COLO829 (cell line): ENCODE data around the gene ITPR2.
"Not testable (repeated sequence)": the region's sequence is repeated elsewhere in the genome, so short reads cannot be mapped to it uniquely, and the experiment has no call there.

Experiments used
- DNase-seq: peaks from one replicate; pipeline ENCODE4 v3.0.0; 2012; ENCODE audit warnings: low spot score

Gene ITPR2

DNA sequence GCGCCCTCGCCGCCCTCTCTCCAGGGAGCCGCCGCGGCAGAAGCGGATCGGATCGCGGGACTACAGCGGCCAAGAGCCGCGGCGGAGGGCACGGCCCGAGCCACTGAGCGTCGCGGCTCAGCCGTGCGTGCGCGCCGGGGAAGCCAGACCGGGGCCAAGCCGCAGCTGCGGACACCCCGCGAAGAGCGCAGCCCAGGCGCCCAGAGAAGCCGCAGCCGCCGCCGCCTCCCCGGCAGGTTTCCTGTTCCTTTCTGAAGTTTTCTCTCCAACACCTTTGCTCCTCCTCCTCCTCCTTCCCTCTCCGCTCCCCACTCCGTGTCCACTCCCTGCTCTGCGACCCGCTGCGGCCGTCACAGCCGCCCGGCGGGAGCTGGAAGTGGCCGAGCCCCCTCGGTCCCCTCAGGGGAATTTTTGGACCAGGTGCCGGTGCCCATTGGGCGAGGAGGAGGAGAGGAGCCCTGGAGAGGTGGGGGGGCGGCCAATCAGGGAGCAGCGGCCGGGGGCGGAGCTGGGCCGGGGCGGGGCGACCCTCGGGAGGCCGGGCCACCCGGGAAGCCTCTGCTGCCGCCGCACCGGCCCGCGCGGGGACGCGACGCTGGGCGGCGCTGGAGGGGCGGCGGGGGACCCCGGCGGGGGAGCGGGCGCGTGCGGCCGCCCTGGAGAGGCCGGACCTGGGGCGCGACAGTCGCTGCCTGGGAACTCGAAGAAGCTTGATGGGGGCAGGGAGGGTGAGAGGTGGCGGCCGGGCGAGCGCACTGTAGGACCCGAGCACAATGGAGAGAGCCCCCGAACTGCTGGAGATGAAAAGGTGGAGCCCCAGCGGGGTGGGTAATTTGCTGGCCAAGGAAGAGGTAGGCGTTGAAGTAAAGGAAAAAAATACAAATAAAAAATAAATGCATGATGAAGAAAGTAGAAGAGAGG lies at the start of gene ITPR2:
ITPR2 (minus strand) TSS at position 373 of the 921 bp plus-strand sequence. CDS start 413 bp downstream, outside the sequence.
- peak; percentile 84 for DNase-seq

DNA sequence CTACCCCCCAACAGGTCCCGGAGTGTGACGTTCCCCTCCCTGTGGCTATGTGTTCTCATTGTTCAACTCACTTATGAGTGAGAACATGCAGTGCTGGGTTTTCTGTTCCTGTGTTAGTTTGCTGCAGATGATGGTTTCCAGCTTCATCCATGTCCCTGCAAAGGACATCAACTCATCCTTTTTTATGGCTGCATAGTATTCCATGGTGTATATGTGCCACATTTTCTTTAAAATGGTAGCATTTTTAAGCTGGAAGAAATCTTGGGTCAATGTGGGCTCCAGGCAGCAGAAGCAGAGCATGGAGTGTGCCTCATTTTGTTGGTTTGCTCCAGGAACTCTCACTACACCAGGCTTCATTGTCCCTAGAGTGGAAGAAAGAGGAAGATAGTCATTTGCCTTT lies 47.6 kb upstream of the ITPR2 start:
- DNase-seq = no peak

DNA sequence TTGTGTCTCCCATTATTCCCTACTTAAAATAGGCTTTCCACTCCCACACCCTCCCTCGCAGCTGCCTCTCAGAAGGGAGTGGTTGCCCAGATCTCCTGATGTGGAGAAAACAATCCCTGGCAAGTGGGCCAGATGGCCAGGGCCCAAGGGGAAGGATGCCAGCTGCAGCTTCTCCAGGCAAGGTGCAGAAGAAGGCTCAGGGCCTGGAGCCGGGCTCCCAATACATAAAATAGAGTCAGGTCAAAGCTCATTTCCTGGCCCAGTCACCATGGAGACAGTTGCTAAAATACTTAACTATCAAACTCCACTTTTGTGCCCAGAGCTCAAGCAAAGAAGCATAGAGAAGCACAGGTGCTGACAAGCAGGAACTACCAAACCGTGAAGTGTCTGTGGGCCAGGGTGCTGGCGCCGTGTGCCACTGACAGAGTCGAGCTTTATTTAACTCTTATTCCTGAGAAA lies 45.7 kb upstream of the ITPR2 start:
- DNase-seq = peak; percentile 14

DNA sequence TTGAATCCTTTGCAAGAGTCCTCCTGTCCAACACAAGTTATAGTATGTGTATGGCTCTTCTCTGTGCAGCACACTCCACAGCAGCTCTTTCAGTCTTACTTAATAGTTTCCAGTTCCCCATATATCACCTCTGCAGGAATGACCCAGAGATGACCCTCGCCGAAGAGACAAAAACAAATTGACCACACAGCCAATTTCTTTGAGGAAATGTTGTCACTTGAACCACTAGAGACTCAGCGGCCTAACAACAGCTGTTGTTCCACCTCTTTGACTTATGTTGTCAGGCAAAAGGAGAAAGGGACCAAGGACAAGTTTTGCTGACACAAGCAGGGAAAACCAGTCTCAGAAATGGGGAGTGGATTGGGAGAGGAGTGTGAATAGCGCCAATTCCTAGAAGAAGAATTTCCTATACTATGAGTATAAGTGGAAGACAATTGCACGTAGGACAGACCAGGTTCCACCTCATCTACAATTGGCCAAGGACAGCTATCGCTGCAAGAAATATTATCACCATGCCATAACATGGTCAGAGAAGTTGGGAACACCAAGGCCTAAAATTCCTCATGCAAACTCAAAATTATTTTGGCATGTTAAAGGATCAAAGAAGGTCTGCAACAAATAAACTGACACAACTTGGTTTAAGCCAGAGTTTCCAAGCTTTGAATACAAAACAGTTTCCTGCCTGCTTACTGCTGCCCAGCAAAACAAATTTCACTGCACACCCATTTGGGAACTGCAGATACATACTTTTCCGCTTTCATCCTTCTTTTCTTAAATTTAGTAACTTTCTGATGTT lies 41.7 kb upstream of the ITPR2 start:
- no peak for DNase-seq

DNA sequence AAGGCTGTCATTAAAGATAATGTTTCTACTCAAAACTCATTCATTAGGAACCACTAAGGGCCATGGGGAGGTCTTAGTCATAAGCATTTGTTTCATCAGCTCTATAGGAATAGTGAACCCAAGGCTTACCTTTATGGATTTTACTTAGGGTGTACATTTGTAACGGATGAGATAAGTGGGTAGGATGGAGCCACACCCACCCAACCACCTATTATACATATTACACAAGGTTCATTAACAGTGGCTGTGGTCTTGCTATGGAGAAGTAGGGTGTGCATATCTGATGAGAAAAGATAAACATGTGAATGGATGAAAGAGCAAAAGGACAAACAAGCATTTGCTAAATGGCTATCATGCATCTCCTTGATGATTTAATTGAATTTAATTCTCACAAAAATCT lies 39.6 kb upstream of the ITPR2 start:
- no peak for DNase-seq

DNA sequence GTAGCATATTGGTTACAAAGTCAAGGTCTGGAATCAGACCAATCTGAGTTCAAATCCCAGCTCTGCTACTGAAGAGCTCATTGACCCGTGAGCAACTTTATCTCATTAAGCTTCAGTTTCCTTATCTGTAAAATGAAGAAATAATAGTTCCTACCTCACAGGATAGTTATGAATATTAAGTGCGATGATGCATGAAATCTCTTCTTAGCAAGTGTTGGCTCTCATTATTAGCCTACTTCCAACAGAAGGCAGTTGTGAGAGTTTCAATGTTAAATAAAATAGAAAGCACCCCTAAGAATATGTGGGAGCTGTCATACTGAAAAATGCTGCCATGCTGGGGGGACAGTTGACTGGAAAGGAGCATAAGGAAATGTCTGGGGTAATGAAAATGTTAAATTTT lies 39.0 kb upstream of the ITPR2 start:
- no peak for DNase-seq

DNA sequence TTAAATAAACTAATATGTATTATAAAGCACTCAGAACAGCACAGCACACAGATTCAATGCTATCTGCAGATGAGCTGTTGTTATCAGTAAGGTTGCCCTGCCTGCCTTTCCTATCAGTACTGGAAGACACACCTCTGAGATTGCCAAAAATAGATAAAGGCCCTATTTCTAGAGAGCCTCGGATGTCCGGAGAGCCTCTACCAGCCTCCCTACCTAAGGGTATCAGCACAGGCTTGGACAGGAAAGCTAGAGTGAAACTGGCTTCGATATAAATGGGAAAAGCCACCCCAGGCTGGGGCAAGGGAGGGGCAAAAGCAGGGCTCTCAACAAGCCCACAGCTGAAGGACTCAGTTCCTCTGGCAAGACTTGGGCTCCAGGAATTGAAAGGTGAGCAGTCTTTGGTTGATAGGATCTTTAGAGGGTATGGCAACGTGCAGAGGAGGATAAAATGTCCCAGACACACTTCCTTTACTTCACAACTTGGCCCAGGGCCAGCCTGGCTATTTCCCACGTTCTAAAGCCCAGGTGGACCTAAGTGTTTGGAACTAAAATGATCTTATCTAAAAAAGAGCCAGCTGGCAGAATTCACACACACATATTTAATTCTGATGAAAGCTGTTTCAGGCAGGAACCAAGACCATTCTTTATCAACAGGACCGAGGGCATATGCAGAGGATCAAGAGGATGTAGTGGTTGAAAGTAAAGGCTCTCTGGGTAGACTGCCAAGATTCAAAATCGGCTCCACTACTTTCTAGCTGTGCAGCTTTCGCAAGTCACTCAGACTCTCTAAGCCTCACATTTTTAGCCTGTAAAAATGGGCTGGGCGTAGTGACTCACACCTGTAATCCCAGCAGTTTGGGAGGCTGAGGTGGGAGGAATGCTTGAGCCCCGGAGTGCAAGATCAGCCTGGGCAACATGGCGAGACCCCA lies 37.8 kb upstream of the ITPR2 start:
- no peak for DNase-seq

DNA sequence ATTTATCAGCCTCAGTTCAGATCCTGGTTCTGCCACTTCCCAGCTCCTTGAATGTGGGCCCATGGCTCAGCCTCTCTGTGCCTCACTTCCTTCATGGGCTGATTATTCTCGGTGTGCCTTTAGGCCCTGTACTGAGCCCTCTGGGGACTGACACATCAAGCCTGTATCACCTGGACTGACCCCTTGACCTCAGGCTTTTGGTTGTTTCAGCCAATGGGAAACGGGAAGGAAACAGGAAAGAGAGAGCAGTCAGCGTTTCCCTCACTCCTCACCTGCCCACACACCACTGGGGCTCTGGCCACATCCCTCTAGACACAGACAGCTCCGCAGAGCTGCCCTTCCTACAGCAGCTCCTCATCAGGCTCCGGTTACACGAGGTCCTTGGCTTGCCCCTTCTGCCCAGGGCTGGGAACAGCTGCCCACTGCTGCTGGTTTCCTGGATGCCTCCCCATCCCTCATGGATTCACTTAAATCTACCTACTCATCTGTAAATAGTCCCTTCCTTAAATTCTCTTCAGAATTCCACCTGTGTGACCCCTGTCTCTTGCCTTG lies 37.0 kb upstream of the ITPR2 start:
- no peak for DNase-seq

DNA sequence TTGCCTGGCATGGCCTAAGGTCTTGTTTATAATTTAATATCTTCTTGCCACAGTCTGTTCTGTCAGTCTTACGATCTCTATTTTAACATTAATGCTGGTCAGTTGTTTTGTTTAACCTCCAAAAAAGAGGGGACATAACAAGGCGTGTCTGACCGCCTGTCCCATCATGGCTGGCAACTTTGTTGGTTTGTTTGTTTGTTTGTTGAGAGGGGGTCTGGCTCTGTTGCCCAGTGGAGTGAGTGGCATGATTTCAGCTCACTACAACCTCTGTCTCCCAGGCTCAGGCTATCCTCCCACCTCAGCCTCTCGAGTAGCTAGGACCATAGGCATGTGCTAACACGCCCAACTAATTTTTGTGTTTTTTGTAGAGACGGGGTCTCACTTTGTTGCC lies 36.1 kb upstream of the ITPR2 start:
- no peak for DNase-seq

DNA sequence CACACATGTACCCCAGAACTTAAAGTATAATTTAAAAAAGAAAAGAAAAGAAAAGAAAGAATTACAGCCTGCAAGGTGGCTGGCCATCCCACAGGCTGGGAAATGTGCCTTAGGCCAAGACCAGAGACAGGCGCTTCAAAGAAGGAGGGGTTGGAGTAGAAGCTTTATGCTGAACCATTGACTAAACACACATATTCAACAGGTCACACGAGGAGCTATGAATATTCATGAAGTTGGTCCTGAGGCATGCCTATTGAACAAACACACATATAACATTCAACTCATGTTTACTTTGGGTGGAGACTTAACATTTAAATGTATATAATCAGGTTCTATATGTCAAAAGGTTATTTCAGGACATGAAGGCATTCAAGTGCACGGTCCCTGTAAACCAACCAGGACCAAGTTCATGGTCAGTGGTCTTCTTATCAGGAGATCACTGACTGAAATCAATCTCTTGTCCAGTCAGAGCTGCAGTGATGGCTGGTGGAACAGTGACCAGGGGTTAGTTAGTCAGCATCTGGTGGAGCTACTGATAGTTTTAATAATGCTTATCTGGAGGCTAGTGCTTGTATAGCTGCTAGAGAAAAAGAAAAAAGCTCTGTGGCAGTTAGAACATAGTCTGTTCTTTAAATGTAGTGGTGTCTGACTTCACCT lies 35.6 kb upstream of the ITPR2 start:
- DNase-seq = no peak

DNA sequence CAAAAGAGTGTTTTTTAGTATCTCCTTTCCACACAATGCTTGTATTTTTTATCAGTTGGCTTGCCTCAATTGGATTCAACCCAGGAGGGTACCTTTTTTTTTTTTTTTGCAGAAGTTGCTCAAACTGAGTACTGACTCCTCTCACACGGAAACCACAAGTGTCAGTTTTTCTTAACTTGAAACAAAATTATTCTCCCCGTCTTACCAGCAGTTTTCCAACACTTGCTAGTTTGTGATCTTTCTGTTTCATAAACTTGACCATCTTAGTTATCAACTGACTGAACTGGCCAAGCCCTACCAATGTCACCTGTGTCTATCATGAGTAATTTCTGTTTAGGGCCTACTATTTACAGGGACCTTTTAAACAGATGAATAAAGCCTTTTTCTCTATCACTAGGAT lies 34.1 kb upstream of the ITPR2 start:
- no peak for DNase-seq

DNA sequence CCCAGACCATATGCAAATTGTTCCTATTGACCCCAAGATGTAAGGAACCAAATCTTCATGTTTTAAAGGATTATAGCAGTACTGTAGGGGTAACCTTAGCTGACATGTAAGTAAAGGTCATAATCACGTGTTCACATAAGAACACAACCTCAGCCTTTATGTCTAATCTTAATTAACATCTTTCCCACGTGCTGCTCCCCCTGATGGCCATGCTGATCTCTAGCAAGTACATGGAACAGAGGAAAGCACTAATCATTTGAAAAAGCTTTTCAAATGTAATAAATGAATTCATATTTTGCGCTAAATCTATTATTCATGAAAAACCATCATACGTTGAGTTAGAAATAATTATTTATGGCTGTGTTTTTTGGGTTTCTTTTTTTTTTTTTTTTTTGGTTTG lies 30.5 kb upstream of the ITPR2 start:
- peak; percentile 13 for DNase-seq

DNA sequence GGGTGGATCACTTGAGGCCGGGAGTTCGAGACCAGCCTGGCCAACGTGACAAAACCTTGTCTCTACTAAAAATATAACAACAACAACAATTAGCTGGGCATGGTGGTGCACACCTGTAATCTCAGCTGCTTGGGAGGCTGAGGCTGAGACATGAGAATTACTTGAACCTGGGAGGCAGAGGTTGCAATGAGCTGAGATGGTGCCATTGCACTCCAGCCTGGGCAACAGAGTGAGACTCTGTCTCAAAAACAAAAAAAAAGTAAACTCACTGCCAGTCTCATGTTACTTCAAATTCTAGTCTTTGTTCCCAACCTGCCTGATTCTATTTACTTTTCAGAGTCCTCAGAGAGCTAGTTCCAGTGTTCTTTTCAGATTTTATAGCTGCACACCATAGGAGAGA lies 29.8 kb upstream of the ITPR2 start:
- not testable (repeated sequence) for DNase-seq

DNA sequence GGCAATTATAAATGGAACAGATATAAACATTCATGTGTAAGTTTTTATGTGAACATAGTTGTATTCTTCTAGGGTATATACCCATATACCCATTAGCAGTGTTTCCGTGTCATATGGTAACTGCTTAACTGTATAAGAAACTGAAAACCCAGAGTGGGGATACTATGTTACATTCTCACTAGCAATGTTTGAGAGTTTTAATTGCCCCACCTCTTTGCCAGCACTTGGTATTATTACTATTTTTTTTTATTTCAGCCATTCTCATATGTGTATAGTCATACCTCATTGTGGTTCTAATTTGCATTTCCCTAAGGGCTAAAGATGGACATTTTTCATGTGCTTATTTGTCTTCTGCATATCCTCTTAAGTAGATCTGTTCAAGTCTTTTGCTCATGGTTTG lies 28.7 kb upstream of the ITPR2 start:
- DNase-seq = no peak

DNA sequence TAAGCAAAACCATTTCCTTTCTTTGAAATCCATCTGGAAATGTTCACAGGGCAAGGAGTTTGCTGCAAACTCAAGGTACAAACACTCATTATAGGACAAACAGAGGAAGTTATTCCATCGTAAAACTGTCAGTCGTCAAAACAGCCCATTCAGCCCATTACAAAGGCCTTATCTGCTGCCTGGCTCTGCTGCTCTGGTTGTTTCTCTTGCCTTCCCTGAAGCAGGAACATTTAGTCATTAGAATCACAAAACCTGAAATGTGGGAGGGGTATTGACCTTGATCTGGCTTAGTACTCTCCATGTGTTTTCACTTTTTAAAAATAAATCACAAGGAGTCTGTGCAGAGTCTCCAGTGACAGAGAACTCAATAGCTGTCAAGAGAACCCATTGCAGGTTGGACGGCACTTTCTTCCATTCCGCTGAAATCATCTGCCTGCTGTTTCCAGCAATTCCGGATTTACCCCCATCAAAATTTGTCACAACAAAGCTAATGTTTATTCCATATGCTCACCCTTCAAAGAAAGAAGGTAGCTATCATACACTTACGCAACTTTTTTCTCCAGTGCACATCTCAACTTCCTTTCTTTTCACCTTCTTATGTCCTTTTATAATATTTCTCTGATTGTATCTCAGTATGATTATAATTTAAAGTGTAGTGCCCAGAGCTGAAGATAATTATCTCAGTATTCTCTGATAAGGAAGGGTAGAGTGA lies 24.6 kb upstream of the ITPR2 start:
- no peak for DNase-seq

DNA sequence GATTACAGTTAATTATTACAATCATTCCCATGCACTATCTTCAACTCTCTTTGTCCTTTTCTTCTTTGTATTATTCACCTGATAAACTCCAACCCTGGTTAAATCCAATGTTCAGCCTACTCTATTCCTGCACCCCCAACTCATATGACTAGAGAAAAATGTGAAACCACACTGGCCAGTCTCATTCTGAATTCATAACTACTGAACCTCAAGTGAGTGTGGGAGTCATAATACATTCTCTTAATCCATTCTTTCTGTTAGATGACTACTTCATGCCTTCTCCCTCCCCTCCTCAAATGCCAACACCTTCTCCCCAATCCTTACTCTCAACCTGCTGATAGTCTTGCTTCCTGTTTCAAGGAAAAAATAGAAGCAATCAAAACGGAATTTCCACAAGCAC lies 22.3 kb upstream of the ITPR2 start:
- no peak for DNase-seq

DNA sequence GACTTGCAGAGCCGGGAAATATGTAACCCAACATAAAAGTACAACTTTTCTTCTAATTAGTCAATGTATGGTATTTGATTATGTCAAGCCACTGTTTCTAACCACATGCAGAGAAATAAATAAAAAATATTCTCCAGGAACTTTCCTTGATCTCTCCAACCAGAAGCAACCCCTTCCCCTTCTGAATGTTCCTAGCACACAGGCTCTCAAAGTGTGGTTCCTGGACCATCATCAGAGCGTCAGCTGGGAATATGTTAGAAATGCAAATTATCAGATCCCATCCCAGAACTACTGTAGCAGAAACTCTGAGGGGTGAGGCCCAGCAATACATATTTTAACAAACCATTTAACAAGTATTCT lies 21.0 kb upstream of the ITPR2 start:
- DNase-seq = no peak

DNA sequence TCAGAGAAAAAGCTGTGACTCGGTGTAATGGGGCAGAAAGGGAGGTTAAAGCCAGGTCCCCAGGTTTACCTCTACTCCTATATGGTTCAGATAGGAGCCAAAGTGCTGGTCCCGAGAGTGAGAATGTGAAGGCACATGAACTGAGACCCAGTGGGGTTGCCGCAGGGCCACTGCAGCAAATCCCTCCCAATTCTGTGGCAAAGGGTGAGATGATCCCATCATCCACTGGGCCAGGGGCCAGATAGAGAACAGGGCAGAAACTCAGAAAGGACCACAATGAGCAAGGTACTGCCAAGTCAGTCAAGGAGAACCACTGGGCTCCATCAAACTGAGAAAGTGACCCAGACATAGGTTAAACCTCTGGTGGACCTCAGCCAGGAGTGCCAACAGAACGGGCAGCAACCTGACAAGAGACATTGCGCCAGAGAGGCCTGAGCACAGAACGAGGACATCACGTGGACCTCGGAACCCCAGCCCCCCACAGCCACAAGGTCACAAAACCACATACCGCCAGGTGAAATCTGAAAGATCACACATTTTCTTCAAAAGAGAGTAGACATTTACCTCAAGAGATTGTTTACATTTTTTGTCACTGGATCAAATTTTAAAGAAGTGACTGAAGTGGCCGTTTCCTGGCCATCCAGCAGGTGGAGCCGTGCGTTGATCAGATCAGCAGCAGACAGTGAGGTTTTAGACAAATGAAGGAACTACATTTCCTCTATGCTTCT lies 20.5 kb upstream of the ITPR2 start:
- DNase-seq = peak; percentile 81

DNA sequence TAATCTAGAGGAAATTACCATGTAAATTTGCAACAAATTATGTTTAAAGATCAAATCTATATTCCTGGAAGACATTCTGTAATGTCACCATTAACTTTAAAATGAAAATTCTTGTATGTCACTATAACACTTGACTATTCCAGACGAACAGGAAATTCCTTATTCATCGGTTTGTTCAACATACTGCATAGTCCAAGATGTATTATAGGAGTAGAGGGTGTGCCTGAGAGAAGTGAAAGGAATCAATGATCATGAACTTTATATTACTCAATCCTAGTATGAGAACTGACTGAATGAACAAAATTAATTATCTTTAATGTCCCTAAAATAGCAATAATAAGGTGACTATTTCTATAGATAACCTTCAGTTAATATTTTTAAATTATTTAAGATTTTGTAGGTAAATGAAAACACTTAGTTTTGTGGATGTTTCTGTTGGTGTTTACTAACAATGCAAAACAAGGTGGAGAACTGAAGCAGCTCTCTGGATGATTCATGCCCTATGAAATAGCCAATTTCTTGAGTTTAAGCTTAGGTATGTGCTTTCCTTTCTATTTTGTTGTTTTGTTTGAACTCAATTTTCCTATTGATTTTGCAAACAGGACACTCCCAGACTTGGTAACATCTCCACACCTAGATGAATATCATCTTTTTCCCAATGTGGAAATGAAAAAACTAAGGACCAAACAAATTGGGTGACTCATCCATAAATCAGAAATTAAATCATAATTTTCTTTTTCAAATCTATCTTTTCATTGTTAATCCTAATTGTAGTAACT lies 18.2 kb upstream of the ITPR2 start:
- no peak for DNase-seq
